GM21576 (cell line): ENCODE data around the gene MTG1.

Experiments
- ATAC-seq: cut with Tn5 transposase; IDR thresholded peaks from one replicate; pipeline ENCODE4 v1.9.1; 2021; ENCODE audit warnings: mild to moderate bottlenecking, moderate library complexity; ENCODE audit not compliant: unreplicated experiment

The MTG1 gene

GRCh38 chr10:133445751-133446708 lies 52.1 kb downstream of the MTG1 start:
- no peak for ATAC-seq

- no peak for ATAC-seq
Measured at GRCh38 chr10:133446979-133447378, 53.0 kb downstream of the MTG1 start.

- ATAC-seq: no peak
Measured at GRCh38 chr10:133448120-133448519, 54.2 kb downstream of the MTG1 start.

- no peak for ATAC-seq
Measured at GRCh38 chr10:133451346-133451745, 57.4 kb downstream of the MTG1 start.

- no peak for ATAC-seq
Measured at GRCh38 chr10:133452453-133452852, 58.5 kb downstream of the MTG1 start.

GRCh38 chr10:133453516-133454203 lies 59.7 kb downstream of the MTG1 start, which contains the start of gene SCART1:
Gene SCART1, plus strand, starts transcription at chr10:133453945. Its CDS starts 53 bp downstream, at chr10:133453998.
- no peak for ATAC-seq

- ATAC-seq: no peak
Measured at GRCh38 chr10:133454204-133454893, 60.4 kb downstream of the MTG1 start.

- ATAC-seq: no peak
Measured at GRCh38 chr10:133455196-133455595, 61.2 kb downstream of the MTG1 start.

GRCh38 chr10:133455611-133456031 lies 61.7 kb downstream of the MTG1 start:
- ATAC-seq: no peak

GRCh38 chr10:133456041-133456951 lies 62.3 kb downstream of the MTG1 start:
- ATAC-seq: no peak

- no peak for ATAC-seq
Measured at GRCh38 chr10:133457100-133457841, 63.3 kb downstream of the MTG1 start.

GRCh38 chr10:133458021-133458709 lies 64.2 kb downstream of the MTG1 start:
- no peak for ATAC-seq

GRCh38 chr10:133458710-133459453 lies 64.9 kb downstream of the MTG1 start:
- ATAC-seq: no peak

GRCh38 chr10:133459454-133460207 lies 65.7 kb downstream of the MTG1 start:
- no peak for ATAC-seq

GRCh38 chr10:133460208-133460769 lies 66.3 kb downstream of the MTG1 start:
- ATAC-seq: no peak

- ATAC-seq: no peak
Measured at GRCh38 chr10:133461027-133461426, 67.1 kb downstream of the MTG1 start.

GRCh38 chr10:133461841-133462240 lies 67.9 kb downstream of the MTG1 start:
- ATAC-seq: no peak
